Ascending aorta (tissue), 2 donors: ENCODE data around the gene RASL10A. TPM values are rescaled to one million over a fixed set of nuclear protein-coding genes. Genes with fewer than 3 reads are reported as not detected.

Experiments used
- DNase-seq, 2 donors: peaks; one replicate each; pipeline ENCODE4 v3.0.0-alpha.2; 2019; ENCODE audit warnings: low spot score in 2 of 2
- H3K27ac ChIP-seq, 2 donors: fragments of 200-600 bp; sonication (generic); one replicate each; pipeline ENCODE4 v1.5.1; 2016 to 2017; ENCODE audit warnings: mild to moderate bottlenecking in 1 of 2
- H3K27me3 ChIP-seq: fragments of 200-600 bp; sonication (generic); one replicate; pipeline ENCODE4 v1.5.1; 2017
- H3K36me3 ChIP-seq, 2 donors: fragments of 200-600 bp; sonication (generic); one replicate each; pipeline ENCODE4 v1.5.1; 2016
- H3K4me1 ChIP-seq, 2 donors: fragments of 200-600 bp; sonication (generic); one replicate each; pipeline ENCODE4 v1.5.1; 2016 to 2017; ENCODE audit warnings: mild to moderate bottlenecking in 1 of 2
- H3K4me3 ChIP-seq, 2 donors: fragments of 200-600 bp; sonication (generic); one replicate each; pipeline ENCODE4 v1.5.1; 2016 to 2017; ENCODE audit warnings: mild to moderate bottlenecking in 1 of 2
- H3K9me3 ChIP-seq, 2 donors: fragments of 200-600 bp; sonication (generic); one replicate each; pipeline ENCODE4 v1.5.1; 2016
- CTCF ChIP-seq, 3 experiments: fragments of 200-600 bp in 2 of 3; fragments of 450-650 bp in 1 of 3; sonication (generic) in 2 of 3; IDR thresholded peaks; one replicate each; pipeline ENCODE4 v1.5.1; 2016 to 2019; ENCODE audit warnings: antibody characterized with exemption in 3 of 3, mild to moderate bottlenecking in 1 of 3, moderate library complexity in 1 of 3
- intact Hi-C: fragments of 100-400 bp; cut with DNase I; formaldehyde crosslinking; loops from one replicate; pipeline ENCODE4 v1.15.1; 2023
- total RNA-seq: library from RNA; depleted of rRNA; stranded (reverse); fragments of >200 nt; gene quantifications from one replicate; pipeline ENCODE4 v1.1.0, GENCODE V29; 2016

The RASL10A gene
- total RNA-seq, 1 donor from 2014 or later, result not detected

GRCh38 chr22:29331658-29332300 lies 16.3 kb upstream of the RASL10A start:
- no peaks in the 10 kb centered on the region for H3K4me1 ChIP-seq
- no peaks in the 10 kb centered on the region for H3K27me3 ChIP-seq
- intact Hi-C loops, result no loop called here
- no peaks in the 10 kb centered on the region for H3K9me3 ChIP-seq
- peaks cover 50 to 91% of the 10 kb centered on the region in 2 donors for H3K36me3 ChIP-seq
- no peak overlapping the region for H3K27ac ChIP-seq
- no peak for TF ChIP-seq CTCF (IDR thresholded peaks at IDR 0.05)
- DNase-seq, result no peak
- no peak overlapping the region for H3K4me3 ChIP-seq

GRCh38 chr22:29331213-29331612 lies 15.7 kb upstream of the RASL10A start:
- Histone ChIP-seq H3K9me3 (no peaks in the 10 kb centered on the region), H3K4me3 (no peak overlapping the region), H3K36me3 (peaks cover 50 to 89% of the 10 kb centered on the region in 2 donors), H3K4me1 (no peaks in the 10 kb centered on the region), H3K27me3 (no peaks in the 10 kb centered on the region), H3K27ac (no peak overlapping the region)
- intact Hi-C loops, result no loop called here
- no peak for DNase-seq
- TF ChIP-seq CTCF (IDR thresholded peaks at IDR 0.05), result no peak

- no peak overlapping the region for H3K4me3 ChIP-seq
- no peaks in the 10 kb centered on the region for H3K27me3 ChIP-seq
- peaks cover 50 to 85% of the 10 kb centered on the region in 2 donors for H3K36me3 ChIP-seq
- H3K9me3 ChIP-seq, result no peaks in the 10 kb centered on the region
- H3K27ac ChIP-seq, result no peak overlapping the region
- H3K4me1 ChIP-seq, result no peaks in the 10 kb centered on the region
- intact Hi-C loops, result no loop called here
- DNase-seq, result no peak
- TF ChIP-seq CTCF (IDR thresholded peaks at IDR 0.05), result no peak
Observed at GRCh38 chr22:29330753-29331152, 15.3 kb upstream of the RASL10A start.

GRCh38 chr22:29330291-29330690 lies 14.8 kb upstream of the RASL10A start:
- no peaks in the 10 kb centered on the region for H3K4me1 ChIP-seq
- no peak overlapping the region for H3K27ac ChIP-seq
- H3K27me3 ChIP-seq, result no peaks in the 10 kb centered on the region
- DNase-seq, result no peak
- H3K4me3 ChIP-seq, result no peak overlapping the region
- intact Hi-C loops, result no loop called here
- no peaks in the 10 kb centered on the region for H3K9me3 ChIP-seq
- TF ChIP-seq CTCF (IDR thresholded peaks at IDR 0.05), result no peak
- H3K36me3 ChIP-seq, result peaks cover 50 to 80% of the 10 kb centered on the region in 2 donors

- Histone ChIP-seq H3K4me1 (no peaks in the 10 kb centered on the region), H3K27ac (no peak overlapping the region), H3K9me3 (no peaks in the 10 kb centered on the region), H3K36me3 (peaks cover 43 to 74% of the 10 kb centered on the region in 2 donors), H3K27me3 (no peaks in the 10 kb centered on the region), H3K4me3 (no peak overlapping the region)
- no peak for DNase-seq
- intact Hi-C loops, result no loop called here
- no peak for TF ChIP-seq CTCF (IDR thresholded peaks at IDR 0.05)
Observed at GRCh38 chr22:29329581-29329980, 14.1 kb upstream of the RASL10A start.
